ENCODE data around the gene GP2.

Gene GP2

GRCh38 chr16:20303012-20303411, 24.3 kb downstream of the GP2 start:
- no peak for DNase-seq

DNA sequence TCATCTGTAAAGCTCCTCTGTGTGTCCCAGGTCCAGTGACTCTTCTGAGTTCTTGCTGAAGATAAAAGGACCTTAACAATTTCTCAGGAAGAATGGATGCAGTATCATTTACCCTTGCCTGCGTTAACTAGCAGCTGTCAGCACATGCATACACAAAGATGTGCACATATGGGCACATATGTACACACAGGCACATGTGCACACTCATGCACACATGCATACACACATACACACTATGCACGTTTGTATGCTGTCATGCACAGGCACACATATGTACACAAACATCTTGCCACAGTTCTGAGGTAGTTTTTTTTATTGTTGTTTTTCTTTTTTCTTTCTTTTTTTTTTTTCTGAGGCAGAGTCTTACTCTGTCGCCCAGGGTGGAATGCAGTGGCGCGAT, 24.9 kb downstream of the GP2 start:
- no peak for DNase-seq

DNA sequence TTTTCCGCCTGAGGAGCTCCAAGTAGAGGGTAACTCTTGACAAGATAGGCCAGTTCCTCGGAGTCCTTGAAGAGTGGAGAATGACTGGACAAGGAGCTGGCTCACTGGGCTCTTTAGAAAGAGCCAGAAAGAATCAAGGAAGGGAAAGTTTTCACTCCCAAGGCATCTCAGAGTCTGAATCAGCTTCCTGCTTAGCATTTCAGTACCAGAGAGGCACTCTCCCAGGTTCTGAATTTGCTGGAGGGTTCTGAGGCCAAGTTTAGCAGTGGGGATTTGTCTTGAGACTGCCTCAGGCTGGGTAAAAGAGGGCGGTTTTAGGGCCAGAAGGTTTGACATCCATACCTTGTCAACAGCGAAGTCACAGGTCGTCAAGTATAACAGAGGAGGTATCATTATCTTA, 25.5 kb downstream of the GP2 start:
- DNase-seq, result no peak

GRCh38 chr16:20300312-20301097, 26.8 kb downstream of the GP2 start:
- DNase-seq, result peak; percentile 52 to 71

DNA sequence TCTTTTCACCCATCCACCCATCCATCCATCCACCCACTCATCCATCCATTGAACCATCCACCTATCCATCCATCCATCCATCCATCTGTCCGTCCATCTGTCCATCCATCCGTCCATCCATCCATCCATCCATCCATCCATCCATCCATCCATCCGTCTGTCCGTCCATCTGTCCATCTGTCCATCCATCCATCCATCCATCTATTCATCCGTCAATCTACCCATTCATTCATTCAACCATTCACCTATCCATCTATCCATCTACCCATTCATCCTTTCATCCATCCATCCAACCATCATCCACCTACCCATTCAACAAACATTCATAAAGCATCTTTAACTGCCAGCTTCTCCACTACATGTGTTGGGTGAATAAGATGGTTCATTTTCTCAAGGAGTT, 28.9 kb downstream of the GP2 start:
- DNase-seq, result no peak

GRCh38 chr16:20291208-20292206, 35.8 kb downstream of the GP2 start:
- no peak for DNase-seq

GRCh38 chr16:20289571-20289970, 37.7 kb downstream of the GP2 start:
- DNase-seq, result no peak

- DNase-seq, result no peak
Observed at GRCh38 chr16:20285993-20286499, 41.3 kb downstream of the GP2 start.

DNA sequence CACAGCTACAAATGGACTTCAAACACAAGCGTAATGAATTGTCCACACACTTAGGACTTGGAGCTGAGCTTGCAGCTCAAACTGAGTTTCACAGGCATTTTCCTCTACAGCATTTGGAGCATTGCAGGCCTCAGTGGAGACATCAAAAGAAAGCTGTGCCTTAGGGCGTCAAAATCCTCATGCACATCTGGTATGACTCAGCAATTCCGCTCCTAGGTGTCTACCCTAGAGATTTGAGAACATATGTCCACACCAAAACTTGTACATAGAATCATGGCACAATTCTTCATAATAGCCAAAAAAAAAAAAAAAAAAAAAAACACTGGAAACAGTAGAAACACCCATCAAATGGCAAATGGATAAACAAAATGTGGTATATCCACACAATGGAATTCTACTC, 47.1 kb downstream of the GP2 start:
- no peak for DNase-seq

DNA sequence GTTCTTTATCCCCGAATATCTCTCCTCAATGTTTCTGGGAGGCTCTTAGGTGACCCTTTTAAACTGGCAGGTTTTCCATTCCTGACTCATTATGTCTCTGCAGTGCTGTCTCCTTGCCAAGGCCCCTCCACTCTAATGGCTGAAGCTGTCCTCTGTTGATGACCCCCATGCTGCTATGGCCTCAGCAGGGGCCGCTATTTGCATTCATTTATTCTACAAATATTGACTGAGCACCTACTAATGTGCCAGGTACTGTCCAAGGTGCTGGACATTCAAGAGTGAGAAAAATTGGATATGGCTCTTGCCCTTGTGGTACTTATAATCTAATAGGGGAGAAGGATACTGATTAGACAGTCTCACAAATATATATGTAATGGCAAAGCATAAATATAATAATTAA, 55.4 kb downstream of the GP2 start:
- no peak for DNase-seq

DNA sequence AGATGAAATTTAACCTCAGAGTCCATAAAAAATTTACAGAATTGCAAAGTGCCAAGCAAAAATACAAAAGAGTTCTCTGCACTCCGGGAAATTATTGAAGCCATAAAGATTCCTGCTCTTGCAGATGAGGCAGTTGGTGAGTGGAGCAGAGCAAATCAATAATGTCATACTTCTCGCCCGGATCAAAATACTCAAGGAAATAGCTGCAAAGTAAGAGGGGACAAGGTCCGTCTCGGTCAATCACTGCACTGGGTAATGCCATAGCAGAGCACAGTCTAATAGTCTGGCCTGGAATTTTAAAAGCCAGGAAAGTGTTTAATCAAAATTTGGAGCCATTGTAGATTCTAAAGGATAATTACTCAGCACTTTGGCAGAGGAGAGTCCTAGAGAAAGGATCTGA, 58.9 kb downstream of the GP2 start:
- DNase-seq, result no peak

GRCh38 chr16:20265019-20265418, 62.3 kb downstream of the GP2 start:
- no peak for DNase-seq

DNA sequence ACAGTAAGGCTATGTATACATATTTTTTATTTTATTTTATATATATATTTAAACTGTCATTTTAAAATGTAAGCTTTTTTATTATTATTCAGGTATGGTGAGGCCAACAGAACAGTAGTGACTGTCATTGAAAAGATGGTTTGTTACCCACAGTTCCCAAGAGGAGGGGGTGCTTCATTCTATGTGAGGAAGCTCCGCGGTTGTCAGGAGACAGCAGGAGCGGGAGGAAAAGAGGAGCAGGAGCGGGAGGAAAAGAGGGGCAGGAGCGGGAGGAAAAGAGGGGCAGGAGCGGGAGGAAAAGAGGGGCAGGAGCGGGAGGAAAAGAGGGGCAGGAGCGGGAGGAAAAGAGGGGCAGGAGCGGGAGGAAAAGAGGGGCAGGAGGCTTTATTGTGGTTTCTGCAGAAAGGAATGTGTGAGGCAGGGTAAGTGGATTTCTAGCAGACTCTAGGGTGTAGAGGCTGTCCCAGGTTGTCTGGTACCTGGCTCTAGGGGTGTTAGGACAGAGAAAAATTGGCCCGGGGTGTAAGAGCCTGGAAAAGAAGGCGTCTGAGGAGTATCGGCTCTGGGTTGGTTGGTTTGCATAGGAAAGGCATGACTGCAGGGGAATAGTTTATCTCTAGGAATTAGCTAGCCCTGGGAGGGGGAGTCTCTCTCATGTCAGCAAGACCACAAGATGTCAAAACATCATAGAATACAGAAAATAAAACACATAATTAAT, 64.0 kb downstream of the GP2 start:
- DNase-seq, result no peak

DNA sequence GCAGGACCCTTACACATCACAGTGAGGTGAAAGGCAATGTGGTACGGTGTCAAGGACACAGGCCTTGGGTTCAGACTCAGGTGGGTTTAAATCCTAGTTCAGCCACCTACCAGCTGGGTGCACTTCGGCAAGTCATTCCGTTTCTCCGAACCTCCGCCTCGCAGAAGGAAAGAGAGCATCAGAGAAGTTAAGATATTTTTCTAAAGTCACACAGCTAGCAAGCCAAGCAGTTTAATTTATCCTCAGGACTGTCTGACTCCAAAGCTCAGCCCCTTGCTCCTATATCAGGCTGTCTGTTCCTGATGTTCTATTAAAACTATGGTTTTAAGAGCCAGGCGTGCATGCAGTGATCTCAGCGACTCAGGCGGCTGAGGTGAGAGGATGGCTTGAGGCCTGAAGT, 65.1 kb downstream of the GP2 start:
- no peak for DNase-seq

DNA sequence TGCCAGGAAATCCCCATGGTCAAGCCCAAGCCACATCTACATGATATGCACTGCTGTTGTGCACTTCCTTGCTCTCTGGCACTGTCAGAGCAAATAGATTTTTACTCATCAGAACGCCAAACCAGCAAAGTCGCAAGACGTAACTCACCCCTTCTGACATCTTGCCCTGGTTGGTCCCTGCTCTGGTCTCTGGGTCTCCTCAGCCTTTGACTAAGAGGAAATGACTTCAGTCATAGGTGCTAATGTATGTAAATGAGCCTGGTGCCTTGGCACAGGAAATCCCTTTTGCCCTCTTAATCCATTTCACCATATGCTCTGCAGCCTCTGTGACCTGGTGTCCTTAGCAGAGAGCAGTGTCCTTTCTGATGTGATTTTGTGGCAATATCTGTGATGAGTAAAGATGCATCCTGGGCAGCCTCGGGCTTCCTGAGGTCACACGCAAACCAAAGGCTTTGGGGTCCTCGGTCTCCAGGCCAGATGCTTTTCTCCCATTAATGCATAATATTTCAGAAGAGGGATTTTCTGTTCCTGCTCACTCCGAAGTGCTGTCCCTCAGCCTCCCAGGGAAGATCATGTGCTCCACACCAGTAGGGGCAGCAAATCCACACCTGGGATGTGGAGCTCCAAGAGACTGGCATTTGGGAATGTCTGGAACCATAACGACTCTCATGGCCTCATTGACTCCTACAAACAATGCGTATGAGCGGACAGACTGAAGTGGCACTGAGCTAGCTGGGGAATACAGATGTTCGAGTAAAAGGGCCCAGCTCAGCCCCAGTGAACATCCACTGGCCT, 66.9 kb downstream of the GP2 start:
- DNase-seq, result no peak

Measured in inflammatory macrophage (primary cell).